GM23248 (cell line): ENCODE data around the gene DKK3. TPM values are rescaled to one million over a fixed set of nuclear protein-coding genes. Genes with fewer than 3 reads are reported as not detected.

Source experiments
- DNase-seq: peaks from one replicate; pipeline ENCODE4 v3.0.0-alpha.2; 2015
- H2AFZ ChIP-seq: fragments of 200-600 bp; sonication (generic); 2 replicates; pipeline ENCODE4 v1.6.1; 2016; ENCODE audit warnings: antibody characterized with exemption
- H3F3A ChIP-seq: fragments of 200-600 bp; sonication (generic); 2 replicates; pipeline ENCODE4 v1.6.1; 2016; ENCODE audit warnings: mild to moderate bottlenecking, antibody characterized with exemption, mixed run types; ENCODE audit not compliant: insufficient read depth
- H3K27ac ChIP-seq: fragments of 200-600 bp; sonication (generic); 2 replicates; pipeline ENCODE4 v1.5.1; 2016; ENCODE audit warnings: mild to moderate bottlenecking
- H3K27me3 ChIP-seq: fragments of 200-600 bp; sonication (generic); replicated peaks from 2 replicates; pipeline ENCODE4 v1.6.1; 2016; ENCODE audit warnings: mild to moderate bottlenecking; ENCODE audit not compliant: insufficient read depth
- H3K36me3 ChIP-seq: fragments of 200-600 bp; sonication (generic); 2 replicates; pipeline ENCODE4 v1.6.1; 2016; ENCODE audit warnings: low read depth, mild to moderate bottlenecking
- H3K4me1 ChIP-seq: fragments of 200-600 bp; sonication (generic); 2 replicates; pipeline ENCODE4 v1.6.1; 2016; ENCODE audit warnings: mild to moderate bottlenecking; ENCODE audit not compliant: insufficient read depth
- H3K4me2 ChIP-seq: fragments of 200-600 bp; sonication (generic); one replicate; pipeline ENCODE4 v1.6.1; 2016; ENCODE audit warnings: mild to moderate bottlenecking; ENCODE audit not compliant: unreplicated experiment
- H3K4me3 ChIP-seq: fragments of 200-600 bp; sonication (generic); 2 replicates; pipeline ENCODE4 v1.5.1; 2016; ENCODE audit warnings: mild to moderate bottlenecking
- H3K79me2 ChIP-seq: fragments of 200-600 bp; sonication (generic); 2 replicates; pipeline ENCODE4 v1.6.1; 2016; ENCODE audit warnings: mild to moderate bottlenecking; ENCODE audit not compliant: insufficient read depth
- H3K9ac ChIP-seq: fragments of 200-600 bp; sonication (generic); 2 replicates; pipeline ENCODE4 v1.6.1; 2016; ENCODE audit warnings: mild to moderate bottlenecking
- H3K9me2 ChIP-seq: fragments of 200-600 bp; sonication (generic); 2 replicates; pipeline ENCODE4 v1.6.1; 2016; ENCODE audit warnings: mixed run types, mild to moderate bottlenecking, moderate library complexity; ENCODE audit not compliant: insufficient read depth
- H3K9me3 ChIP-seq: fragments of 200-600 bp; sonication (generic); one replicate; pipeline ENCODE4 v1.6.1; 2017; ENCODE audit warnings: low read depth
- H4K20me1 ChIP-seq: fragments of 200-600 bp; sonication (generic); 2 replicates; pipeline ENCODE4 v1.6.0; 2016; ENCODE audit not compliant: insufficient read depth
- EZH2 ChIP-seq: fragments of 200-600 bp; sonication (generic); IDR thresholded peaks from 2 replicates; pipeline ENCODE4 v1.6.1; 2018; ENCODE audit warnings: antibody characterized with exemption, mild to moderate bottlenecking; ENCODE audit not compliant: insufficient read depth, poor library complexity, severe bottlenecking
- EZH2phosphoT487 ChIP-seq: fragments of 200-600 bp; sonication (generic); IDR thresholded peaks from 2 replicates; pipeline ENCODE4 v1.6.1; 2018; ENCODE audit warnings: antibody characterized with exemption, moderate library complexity, mild to moderate bottlenecking, low read depth; ENCODE audit not compliant: insufficient read depth
- WGBS, 2 experiments: methylation state at CpG; one replicate each; pipeline ENCODE4 v1.1.6; 2015 to 2017; ENCODE audit warnings: low lambda C conversion rate in 2 of 2, low coverage in 1 of 2; ENCODE audit errors: missing lambda C conversion rate in 2 of 2; 5-methylcytosine and 5-hydroxymethylcytosine counted together
- in situ Hi-C: fragments of 300-500 bp; cut with MboI; formaldehyde crosslinking; loops from 2 replicates; pipeline ENCODE4 v1.15.0; 2020
- polyA plus RNA-seq: library from polyadenylated mRNA; unstranded; fragments of >200 nt; fragmentation: Nextera tagmentation; extraction: Ambion mirVana; gene quantifications from 2 replicates; pipeline ENCODE4 v1.2.1, GENCODE V29; 2016
- total RNA-seq: library from RNA; depleted of rRNA; stranded (reverse); fragments of >200 nt; shearing (Covaris generic); gene quantifications from 2 replicates; pipeline ENCODE4 v1.2.3, GENCODE V29; 2014

DKK3 gene
- total and polyA plus RNA-seq, 2 experiments from 2014 or later = 225 to 237 TPM

DNA sequence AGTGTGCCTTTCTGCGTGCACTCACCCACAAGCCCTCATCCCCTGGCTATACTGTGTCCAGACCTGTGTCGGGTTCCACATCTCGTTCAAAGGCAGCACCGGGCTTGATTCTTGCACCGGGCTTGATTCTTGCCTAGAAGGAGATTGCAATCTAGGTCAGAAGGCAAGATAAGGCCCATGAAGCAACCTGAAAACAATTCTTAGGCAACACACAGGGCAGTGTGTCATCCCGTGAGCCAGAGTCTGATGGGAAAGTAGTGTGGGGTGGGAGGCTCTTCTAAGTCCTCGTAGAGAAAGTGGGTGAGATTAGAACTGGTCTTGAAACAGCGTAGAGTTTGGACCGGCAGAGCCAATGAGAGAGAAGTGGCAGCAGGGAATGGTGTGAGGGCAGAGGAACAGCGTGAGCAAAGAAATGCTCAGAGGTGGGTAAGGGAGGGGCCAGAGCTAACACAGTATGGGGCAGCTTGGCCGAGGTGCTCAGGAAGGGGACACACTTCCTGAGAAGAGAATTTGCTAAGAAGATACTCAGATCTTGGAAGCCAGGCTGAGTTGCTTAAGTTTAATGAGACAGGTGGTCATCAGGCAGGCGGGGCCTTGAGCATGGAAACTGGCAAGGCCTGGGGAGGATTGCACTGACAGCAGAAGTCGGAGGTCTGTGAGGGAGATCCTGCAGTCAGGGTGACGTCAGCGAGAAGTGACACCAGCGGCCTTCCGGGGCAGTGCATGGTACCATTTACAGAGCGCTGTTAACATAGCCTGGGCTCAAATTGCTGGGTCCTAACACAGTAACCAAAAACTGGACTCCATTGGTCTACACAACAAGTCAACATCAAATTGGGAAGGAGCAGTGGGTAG, 40.7 kb upstream of the DKK3 start:
- H3K27me3 ChIP-seq = no peaks in the 10 kb centered on the region
- no peak overlapping the region for H2AFZ ChIP-seq
- H3K9me3 ChIP-seq = no peaks in the 10 kb centered on the region
- TF ChIP-seq EZH2 = no peak
- TF ChIP-seq EZH2phosphoT487 = no peak
- in situ Hi-C loops = loop anchor here (10.0 kb wide), 1 partner anchor 254 kb away; no protein-coding TSS in a partner anchor
- peaks cover 18% of the 10 kb centered on the region for H3K4me1 ChIP-seq
- H4K20me1 ChIP-seq = no peaks in the 10 kb centered on the region
- no peaks in the 10 kb centered on the region for H3K9me2 ChIP-seq
- H3K36me3 ChIP-seq = no peaks in the 10 kb centered on the region
- H3K27ac ChIP-seq = no peak overlapping the region
- peaks cover 13% of the 10 kb centered on the region for H3F3A ChIP-seq
- 93 to 96% methylated on average over 18 of the region's 18 CpGs for WGBS, 2 experiments
- H3K4me2 ChIP-seq = no peak overlapping the region
- H3K4me3 ChIP-seq = no peak overlapping the region
- no peak for DNase-seq
- H3K79me2 ChIP-seq = no peaks in the 10 kb centered on the region
- H3K9ac ChIP-seq = no peak overlapping the region

DNA sequence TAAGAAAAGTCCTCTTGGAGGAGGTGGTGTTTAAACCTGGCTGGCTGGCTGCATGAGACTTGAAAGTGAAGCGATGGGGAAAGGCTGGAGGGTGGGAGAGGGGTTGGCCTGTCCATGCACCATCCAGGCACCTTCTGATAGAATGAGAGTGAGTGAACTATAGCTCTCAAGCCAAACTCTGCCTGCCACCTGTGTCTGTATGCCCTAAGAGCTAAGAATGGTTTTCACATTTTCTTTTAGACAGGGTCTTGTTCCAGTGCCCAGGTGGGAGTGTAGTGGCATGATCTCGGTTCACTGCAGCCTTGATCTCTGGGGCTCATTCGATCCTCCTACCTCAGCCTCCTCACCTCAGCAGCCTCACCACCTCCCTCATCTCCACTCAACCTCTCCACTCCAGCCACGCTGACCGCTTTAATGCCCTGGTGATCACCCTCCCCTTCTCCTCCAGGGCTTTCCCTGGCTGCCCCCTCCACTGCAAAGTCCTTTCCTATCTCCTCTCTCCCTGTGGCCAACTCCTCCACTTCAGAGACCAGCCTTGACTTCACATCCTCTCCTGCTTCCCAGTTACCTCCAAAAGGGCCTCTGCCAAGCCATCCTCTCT, 38.3 kb upstream of the DKK3 start:
- no peaks in the 10 kb centered on the region for H4K20me1 ChIP-seq
- DNase-seq = no peak
- H3K36me3 ChIP-seq = no peaks in the 10 kb centered on the region
- H3K9me2 ChIP-seq = no peaks in the 10 kb centered on the region
- TF ChIP-seq EZH2phosphoT487 (no peak), EZH2 (no peak)
- no peaks in the 10 kb centered on the region for H3K9me3 ChIP-seq
- peak overlapping the region; percentile 50 for H3K9ac ChIP-seq
- peaks cover 36% of the 10 kb centered on the region for H3F3A ChIP-seq
- peaks cover 41% of the 10 kb centered on the region for H3K4me1 ChIP-seq
- H3K4me3 ChIP-seq = no peak overlapping the region
- H2AFZ ChIP-seq = peak overlapping the region; percentile 70
- no peak overlapping the region for H3K4me2 ChIP-seq
- no peaks in the 10 kb centered on the region for H3K27me3 ChIP-seq
- peak overlapping the region; percentile 16; the same call in 1 of the 2 replicates for H3K27ac ChIP-seq
- 79 to 81% methylated on average over 5 of the region's 5 CpGs for WGBS, 2 experiments
- no peaks in the 10 kb centered on the region for H3K79me2 ChIP-seq
- in situ Hi-C loops = loop anchor here (10.0 kb wide), 1 partner anchor 252 kb away; no protein-coding TSS in a partner anchor

- peak; percentile 36 for DNase-seq
- Histone ChIP-seq H3K4me3 (no peak overlapping the region), H2AFZ (0 out of 2 replicates have a peak overlapping the region, but pooled peaks have one; percentile 10), H4K20me1 (no peaks in the 10 kb centered on the region), H3K4me2 (no peak overlapping the region), H3F3A (peaks cover 40% of the 10 kb centered on the region), H3K9me2 (no peaks in the 10 kb centered on the region), H3K27me3 (no peaks in the 10 kb centered on the region), H3K4me1 (peaks cover 43% of the 10 kb centered on the region), H3K27ac (no peak overlapping the region), H3K9me3 (no peaks in the 10 kb centered on the region), H3K79me2 (no peaks in the 10 kb centered on the region), H3K9ac (no peak overlapping the region), H3K36me3 (no peaks in the 10 kb centered on the region)
- WGBS, 2 experiments = 81 to 84% methylated on average over 7 of the region's 7 CpGs
- TF ChIP-seq EZH2phosphoT487 (no peak), EZH2 (no peak)
- in situ Hi-C loops = loop anchor here (10.0 kb wide), 1 partner anchor 251 kb away; no protein-coding TSS in a partner anchor
These were observed 37.6 kb upstream of the DKK3 start for GRCh38 chr11:12045914-12046635.

GRCh38 chr11:12044799-12045198, 36.4 kb upstream of the DKK3 start:
- H3K27me3 ChIP-seq = no peaks in the 10 kb centered on the region
- H3F3A ChIP-seq = peaks cover 40% of the 10 kb centered on the region
- in situ Hi-C loops = loop anchor here (10.0 kb wide), 1 partner anchor 250 kb away; no protein-coding TSS in a partner anchor
- H4K20me1 ChIP-seq = no peaks in the 10 kb centered on the region
- no peaks in the 10 kb centered on the region for H3K79me2 ChIP-seq
- WGBS, 2 experiments = 51% methylated on average over 8 of the region's 8 CpGs
- no peak for TF ChIP-seq EZH2
- H3K4me2 ChIP-seq = peak overlapping the region; percentile 80
- peak overlapping the region; percentile 96 for H3K27ac ChIP-seq
- H3K9ac ChIP-seq = peak overlapping the region; percentile 71
- H2AFZ ChIP-seq = peak overlapping the region; percentile 60
- no peaks in the 10 kb centered on the region for H3K36me3 ChIP-seq
- peak overlapping the region; percentile 37; the same call in 1 of the 2 replicates for H3K4me3 ChIP-seq
- no peaks in the 10 kb centered on the region for H3K9me3 ChIP-seq
- H3K9me2 ChIP-seq = no peaks in the 10 kb centered on the region
- peak; percentile 47 for DNase-seq
- H3K4me1 ChIP-seq = peaks cover 43% of the 10 kb centered on the region
